ENCODE data around the gene TSPAN18. TPM values are rescaled to one million over a fixed set of nuclear protein-coding genes. Genes with fewer than 3 reads are reported as not detected.

The TSPAN18 gene
- total and polyA plus RNA-seq, 2 experiments from 2014 or later: 0.20 to 0.54 TPM

- WGBS, 2 experiments (ENCODE audit: low coverage in 1 of 2, low lambda C conversion rate in 2 of 2, missing lambda C conversion rate in 2 of 2): 82 to 83% methylated on average over 8 of the region's 8 CpGs
These were observed 65.4 kb downstream of the TSPAN18 start for GRCh38 chr11:44792171-44792570.

GRCh38 chr11:44793350-44794090 lies 66.8 kb downstream of the TSPAN18 start:
- no peaks in the 10 kb centered on the region for H3F3A ChIP-seq (ENCODE audit: insufficient read depth)
- H3K9ac ChIP-seq: no peak overlapping the region
- WGBS, 2 experiments (ENCODE audit: low coverage in 1 of 2, low lambda C conversion rate in 2 of 2, missing lambda C conversion rate in 2 of 2): 59% methylated on average over 17 of the region's 17 CpGs
- H3K36me3 ChIP-seq (ENCODE audit: low read depth): no peaks in the 10 kb centered on the region
- no peak for DNase-seq
- no peaks in the 10 kb centered on the region for H3K79me2 ChIP-seq (ENCODE audit: insufficient read depth)
- peaks cover 54% of the 10 kb centered on the region for H3K27me3 ChIP-seq (replicated peaks; ENCODE audit: insufficient read depth)
- H3K9me2 ChIP-seq (ENCODE audit: insufficient read depth): no peaks in the 10 kb centered on the region
- H3K4me2 ChIP-seq (ENCODE audit: unreplicated experiment): no peak overlapping the region
- no peak overlapping the region for H3K27ac ChIP-seq
- no peaks in the 10 kb centered on the region for H4K20me1 ChIP-seq (ENCODE audit: insufficient read depth)
- TF ChIP-seq EZH2phosphoT487 (IDR thresholded peaks at IDR 0.05; ENCODE audit: insufficient read depth, low read depth) (no peak), EZH2 (IDR thresholded peaks at IDR 0.05; ENCODE audit: insufficient read depth, poor library complexity, severe bottlenecking) (no peak)
- no peak overlapping the region for H2AFZ ChIP-seq
- H3K9me3 ChIP-seq (ENCODE audit: low read depth): no peaks in the 10 kb centered on the region
- H3K4me3 ChIP-seq: no peak overlapping the region
- in situ Hi-C loops (cut with MboI): no loop called here
- no peaks in the 10 kb centered on the region for H3K4me1 ChIP-seq (ENCODE audit: insufficient read depth)

More at GRCh38 chr11:44792171-44792570, 65.4 kb downstream of the TSPAN18 start:
- no peak overlapping the region for H2AFZ ChIP-seq
- no peaks in the 10 kb centered on the region for H3F3A ChIP-seq (ENCODE audit: insufficient read depth)
- H3K4me1 ChIP-seq (ENCODE audit: insufficient read depth): no peaks in the 10 kb centered on the region
- no peak for DNase-seq
- no peaks in the 10 kb centered on the region for H3K9me2 ChIP-seq (ENCODE audit: insufficient read depth)
- no peak overlapping the region for H3K27ac ChIP-seq
- H3K9me3 ChIP-seq (ENCODE audit: low read depth): no peaks in the 10 kb centered on the region
- no peak overlapping the region for H3K9ac ChIP-seq
- H3K4me2 ChIP-seq (ENCODE audit: unreplicated experiment): no peak overlapping the region
- H4K20me1 ChIP-seq (ENCODE audit: insufficient read depth): no peaks in the 10 kb centered on the region
- no peaks in the 10 kb centered on the region for H3K36me3 ChIP-seq (ENCODE audit: low read depth)
- H3K27me3 ChIP-seq (replicated peaks; ENCODE audit: insufficient read depth): peaks cover 48% of the 10 kb centered on the region
- TF ChIP-seq EZH2 (IDR thresholded peaks at IDR 0.05; ENCODE audit: insufficient read depth, poor library complexity, severe bottlenecking): no peak
- TF ChIP-seq EZH2phosphoT487 (IDR thresholded peaks at IDR 0.05; ENCODE audit: insufficient read depth, low read depth): no peak
- no peak overlapping the region for H3K4me3 ChIP-seq
- H3K79me2 ChIP-seq (ENCODE audit: insufficient read depth): no peaks in the 10 kb centered on the region
- in situ Hi-C loops (cut with MboI): no loop called here

- DNase-seq: no peak
- Histone ChIP-seq H3K27me3 (replicated peaks; ENCODE audit: insufficient read depth) (peaks cover 52% of the 10 kb centered on the region), H3K79me2 (ENCODE audit: insufficient read depth) (no peaks in the 10 kb centered on the region), H3K27ac (no peak overlapping the region), H3K9me3 (ENCODE audit: low read depth) (no peaks in the 10 kb centered on the region), H3K9ac (no peak overlapping the region), H4K20me1 (ENCODE audit: insufficient read depth) (no peaks in the 10 kb centered on the region), H3K4me3 (no peak overlapping the region), H3K4me1 (ENCODE audit: insufficient read depth) (no peaks in the 10 kb centered on the region), H3K36me3 (ENCODE audit: low read depth) (no peaks in the 10 kb centered on the region), H2AFZ (no peak overlapping the region), H3K4me2 (ENCODE audit: unreplicated experiment) (no peak overlapping the region), H3F3A (ENCODE audit: insufficient read depth) (no peaks in the 10 kb centered on the region), H3K9me2 (ENCODE audit: insufficient read depth) (no peaks in the 10 kb centered on the region)
- in situ Hi-C loops (cut with MboI): no loop called here
- TF ChIP-seq EZH2phosphoT487 (IDR thresholded peaks at IDR 0.05; ENCODE audit: insufficient read depth, low read depth) (no peak), EZH2 (IDR thresholded peaks at IDR 0.05; ENCODE audit: insufficient read depth, poor library complexity, severe bottlenecking) (no peak)
- 79 to 82% methylated on average over 8 of the region's 8 CpGs for WGBS, 2 experiments (ENCODE audit: low coverage in 1 of 2, low lambda C conversion rate in 2 of 2, missing lambda C conversion rate in 2 of 2)
These were observed 69.2 kb downstream of the TSPAN18 start for GRCh38 chr11:44795803-44796535.

- DNase-seq: no peak
- Histone ChIP-seq H3K27ac (no peak overlapping the region), H3K4me3 (no peak overlapping the region), H3K9me3 (ENCODE audit: low read depth) (no peaks in the 10 kb centered on the region), H3K27me3 (replicated peaks; ENCODE audit: insufficient read depth) (peaks cover 63% of the 10 kb centered on the region), H3K4me2 (ENCODE audit: unreplicated experiment) (no peak overlapping the region), H4K20me1 (ENCODE audit: insufficient read depth) (no peaks in the 10 kb centered on the region), H2AFZ (no peak overlapping the region), H3K4me1 (ENCODE audit: insufficient read depth) (no peaks in the 10 kb centered on the region), H3F3A (ENCODE audit: insufficient read depth) (no peaks in the 10 kb centered on the region), H3K9ac (no peak overlapping the region), H3K79me2 (ENCODE audit: insufficient read depth) (no peaks in the 10 kb centered on the region), H3K9me2 (ENCODE audit: insufficient read depth) (no peaks in the 10 kb centered on the region), H3K36me3 (ENCODE audit: low read depth) (no peaks in the 10 kb centered on the region)
- in situ Hi-C loops (cut with MboI): no loop called here
- 85 to 92% methylated on average over 5 of the region's 5 CpGs for WGBS, 2 experiments (ENCODE audit: low coverage in 1 of 2, low lambda C conversion rate in 2 of 2, missing lambda C conversion rate in 2 of 2)
- TF ChIP-seq EZH2 (IDR thresholded peaks at IDR 0.05; ENCODE audit: insufficient read depth, poor library complexity, severe bottlenecking): no peak
- TF ChIP-seq EZH2phosphoT487 (IDR thresholded peaks at IDR 0.05; ENCODE audit: insufficient read depth, low read depth): no peak
These were observed 70.3 kb downstream of the TSPAN18 start for GRCh38 chr11:44797051-44797450.

Measured in GM23248 (cell line).